Inflammatory macrophage (primary cell): ENCODE results near the gene SRI.

Source experiments
- DNase-seq, 2 donors: peaks; one replicate each; pipeline ENCODE4 v3.0.0-alpha.2; 2020 to 2022
- total RNA-seq, 18 experiments: gene quantifications; one replicate each; lab custom pipeline; 2026; ENCODE audit warnings: mixed read lengths in 6 of 18, inconsistent platforms in 2 of 18; lab: John Stamatoyannopoulos, UW

The SRI gene
- 33.2 to 83.9 (median 49.3) reads per million in 18 experiments for total RNA-seq

- peak; percentile 90 for DNase-seq
Measured at GRCh38 chr7:88219781-88220747, at the start of gene SRI. SRI (minus strand) TSS chr7:88220038; CDS start chr7:88220026, 12 bp downstream.

GRCh38 chr7:88269586-88269985 is 49.7 kb upstream of the SRI start:
- DNase-seq, result peak; percentile 58 to 82

- peak; percentile 82 to 91 for DNase-seq
Measured at GRCh38 chr7:88268858-88269257, 49.0 kb upstream of the SRI start.

GRCh38 chr7:88268051-88268450 is 48.2 kb upstream of the SRI start:
- peak; percentile 3 to 43 for DNase-seq

GRCh38 chr7:88267421-88267820 is 47.6 kb upstream of the SRI start:
- no peak for DNase-seq

- peak; percentile 67 to 78 for DNase-seq
Measured at GRCh38 chr7:88264987-88265386, 45.1 kb upstream of the SRI start.

- DNase-seq, result no peak
Measured at GRCh38 chr7:88262562-88262961, 42.7 kb upstream of the SRI start.

GRCh38 chr7:88260719-88261118 is 40.9 kb upstream of the SRI start:
- DNase-seq, result no peak

- DNase-seq, result peak in 1 of 2 donors; percentile 17
Measured at GRCh38 chr7:88259656-88260380, 40.0 kb upstream of the SRI start.

- DNase-seq, result peak; percentile 39 to 60
Measured at GRCh38 chr7:88258296-88258695, 38.5 kb upstream of the SRI start.

- DNase-seq, result peak; percentile 27 to 35
Measured at GRCh38 chr7:88256906-88257305, 37.1 kb upstream of the SRI start.

GRCh38 chr7:88254721-88255424 is 35.0 kb upstream of the SRI start:
- no peak for DNase-seq

- no peak for DNase-seq
Measured at GRCh38 chr7:88253640-88254039, 33.8 kb upstream of the SRI start.

- DNase-seq, result no peak
Measured at GRCh38 chr7:88244258-88244657, 24.4 kb upstream of the SRI start.

- DNase-seq, result peak; percentile 69 to 86
Measured at GRCh38 chr7:88243345-88243909, 23.6 kb upstream of the SRI start.

GRCh38 chr7:88239852-88240251 is 20.0 kb upstream of the SRI start:
- DNase-seq, result no peak

GRCh38 chr7:88233828-88234227 is 14.0 kb upstream of the SRI start:
- DNase-seq, result no peak

GRCh38 chr7:88230646-88231045 is 10.8 kb upstream of the SRI start:
- no peak for DNase-seq

GRCh38 chr7:88229302-88229995 is 9.6 kb upstream of the SRI start:
- no peak for DNase-seq

- DNase-seq, result peak; percentile 53 to 87
Measured at GRCh38 chr7:88226886-88227516, 7.2 kb upstream of the SRI start.

GRCh38 chr7:88226201-88226600 is 6.4 kb upstream of the SRI start:
- DNase-seq, result no peak
